GM19238 (cell line): ENCODE measurements around the gene TMOD3.
"Not testable (repeated sequence)": the region's sequence is repeated elsewhere in the genome, so short reads cannot be mapped to it uniquely, and the experiment has no call there.

ENCODE experiments used
- DNase-seq: peaks from one replicate; pipeline ENCODE4 v3.0.0; 2011; ENCODE audit warnings: low spot score; ENCODE audit not compliant: insufficient read length

Gene TMOD3

DNA sequence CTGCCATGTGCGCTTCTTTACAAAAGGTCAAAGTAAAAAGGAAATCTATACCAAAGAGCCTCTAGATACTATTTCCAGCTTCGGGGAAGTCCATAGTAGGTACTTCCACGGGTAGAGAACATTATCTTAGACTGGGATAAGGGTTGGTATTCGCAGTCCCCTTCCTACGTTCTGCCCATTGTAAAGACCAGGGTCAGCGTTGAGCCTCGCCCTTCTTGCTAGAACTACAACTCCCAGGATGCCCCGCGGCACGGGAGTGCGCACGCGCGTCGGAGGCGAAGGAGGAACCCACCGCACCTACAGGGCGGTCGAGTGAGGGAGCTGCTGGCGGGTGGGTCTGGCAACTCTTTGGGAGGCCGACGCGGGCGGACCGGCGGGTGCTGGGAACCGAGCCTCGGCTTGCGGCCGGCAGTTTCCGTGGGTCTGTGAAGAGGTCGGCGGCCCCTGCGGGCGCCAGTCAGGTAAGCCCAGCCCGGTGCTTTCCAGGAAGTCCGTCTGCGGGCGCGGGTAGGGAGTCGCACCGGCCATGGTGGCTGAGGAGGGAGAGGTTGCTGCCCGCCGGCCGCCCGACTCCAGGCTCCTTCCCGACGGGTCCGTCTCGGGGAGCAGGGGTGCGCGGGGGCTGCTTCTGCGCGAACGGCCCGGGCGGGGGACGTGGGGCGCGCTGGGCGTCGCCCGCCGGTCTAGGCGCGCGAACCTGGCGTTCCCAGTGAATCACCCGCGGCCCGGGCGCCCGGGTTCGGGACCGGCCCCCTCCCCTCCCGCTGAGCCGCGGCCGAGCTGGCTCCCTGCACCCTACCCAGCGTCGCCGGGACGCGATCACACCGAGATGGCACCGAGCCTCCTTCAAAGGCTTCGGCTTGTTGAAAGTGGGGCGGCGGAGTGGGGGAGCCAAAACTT lies at the start of gene TMOD3:
TSS of gene TMOD3 (plus strand) at position 278 of the 900 bp plus-strand sequence. CDS start 33,232 bp downstream, outside the sequence.
- DNase-seq: peak; percentile 91

DNA sequence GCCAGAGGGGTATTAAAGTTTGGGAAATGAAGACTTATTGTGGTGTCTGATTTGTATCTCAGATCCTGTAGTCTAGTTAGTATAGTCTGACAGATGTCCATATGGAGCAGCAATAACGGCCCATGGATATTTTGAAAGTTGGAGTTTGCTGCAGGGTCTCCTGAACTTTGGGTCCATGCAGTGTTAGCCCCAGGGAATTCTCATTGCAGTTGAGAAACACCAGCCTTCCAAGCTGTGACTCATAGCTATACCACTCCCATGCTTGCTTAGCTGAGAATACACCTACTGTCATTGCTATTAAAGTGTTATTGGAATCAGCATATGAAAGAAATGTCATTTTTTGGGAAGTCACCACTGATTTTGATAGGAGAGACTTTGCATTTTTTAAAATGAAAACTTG lies 48.8 kb upstream of the TMOD3 start:
- no peak for DNase-seq

DNA sequence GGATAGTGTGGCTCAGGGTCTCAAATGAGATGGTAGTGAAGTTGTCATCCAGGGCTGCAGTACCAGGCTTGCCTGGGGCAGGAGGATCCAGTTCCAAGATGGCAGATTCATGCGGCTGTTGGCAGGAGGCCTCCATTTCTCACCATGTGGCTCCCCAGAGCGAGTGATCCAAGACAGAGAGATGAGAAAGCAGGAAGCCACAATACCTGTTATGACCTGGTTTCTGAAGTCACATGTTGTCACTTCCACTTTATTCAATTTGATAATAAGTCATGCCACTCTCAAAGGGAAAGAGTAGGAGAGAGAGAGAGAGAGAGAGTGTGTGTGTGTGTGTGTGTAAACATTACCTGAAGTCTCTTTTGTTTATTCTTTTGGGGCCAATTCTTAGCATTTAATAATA lies 47.9 kb upstream of the TMOD3 start:
- no peak for DNase-seq

DNA sequence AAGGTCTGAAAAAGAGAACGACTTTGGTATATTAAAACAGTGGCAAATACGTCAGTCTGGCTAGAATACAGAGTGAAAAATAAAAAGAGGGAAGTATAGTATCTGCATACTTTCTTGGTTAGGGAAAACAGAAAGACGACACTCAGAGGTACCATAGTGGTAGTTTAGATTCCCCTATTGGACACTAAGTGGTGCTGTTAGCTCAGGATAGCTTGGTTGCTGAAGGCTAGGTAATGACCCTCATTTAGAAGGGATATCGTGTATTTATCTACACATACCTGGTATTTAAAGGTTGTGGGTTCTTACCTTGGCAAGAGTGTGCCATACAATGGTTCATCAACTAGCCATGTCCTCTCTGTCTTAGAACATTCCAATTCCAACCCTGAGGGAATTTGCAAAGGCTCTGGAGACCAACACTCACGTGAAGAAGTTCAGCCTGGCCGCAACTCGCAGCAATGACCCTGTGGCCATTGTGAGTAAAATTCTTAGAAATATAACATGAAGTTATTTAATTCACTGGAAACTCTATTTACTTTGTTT lies 47.0 kb upstream of the TMOD3 start:
- no peak for DNase-seq

DNA sequence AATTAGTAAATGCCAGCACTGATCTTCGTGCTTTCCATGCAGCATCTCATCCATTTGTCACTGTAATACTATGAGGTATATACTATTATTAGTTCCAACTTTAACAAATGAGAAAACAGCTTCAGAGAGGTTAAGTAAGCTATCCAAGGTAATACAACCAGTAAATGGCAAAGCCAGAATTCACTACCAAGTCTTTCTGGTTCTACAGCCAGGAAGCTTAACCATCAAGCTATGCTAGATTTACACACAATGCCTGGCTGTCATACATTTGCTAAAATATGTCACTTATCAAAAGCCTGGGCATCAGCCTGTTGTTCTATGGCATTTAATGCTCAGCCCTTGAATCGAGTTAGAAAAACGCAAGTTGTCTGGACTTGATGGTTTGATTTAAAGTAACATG lies 45.5 kb upstream of the TMOD3 start:
- DNase-seq: no peak

DNA sequence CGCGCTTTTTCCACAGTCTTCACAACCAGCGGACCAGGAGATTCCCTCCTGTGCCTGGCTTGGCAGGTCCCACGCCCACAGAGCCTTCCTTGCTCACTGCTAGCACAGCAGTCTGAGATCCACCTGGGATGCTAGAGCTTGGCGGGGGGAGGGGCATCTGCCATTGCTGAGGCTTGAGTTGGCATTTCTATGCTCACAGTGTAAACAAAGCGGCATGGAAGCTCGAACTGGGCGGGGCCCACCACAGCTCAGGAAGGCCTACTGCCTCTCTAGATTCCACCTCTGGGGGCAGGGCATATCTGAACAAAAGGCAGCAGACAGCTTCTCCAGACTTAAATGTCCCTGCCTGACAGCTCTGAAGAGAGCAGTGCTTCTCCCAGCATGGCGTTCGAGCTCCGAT lies 42.3 kb upstream of the TMOD3 start:
- not testable (repeated sequence) for DNase-seq

DNA sequence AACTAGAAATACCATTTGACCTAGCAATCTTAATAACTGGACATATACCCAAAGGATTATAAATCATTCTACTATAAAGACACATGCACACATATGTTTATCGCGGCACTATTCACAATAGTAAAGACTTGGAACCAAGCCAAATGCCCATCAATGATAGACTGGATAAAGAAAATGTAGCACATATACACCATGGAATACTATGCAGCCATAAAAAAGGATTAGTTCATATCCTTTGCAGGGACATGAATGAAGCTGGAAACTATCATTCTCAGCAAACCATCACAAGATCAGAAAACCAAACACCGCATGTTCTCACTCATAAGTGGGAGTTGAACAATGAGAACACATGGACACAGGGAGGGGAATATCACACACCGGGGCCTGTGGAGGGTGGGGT lies 37.0 kb upstream of the TMOD3 start:
- DNase-seq: not testable (repeated sequence)

DNA sequence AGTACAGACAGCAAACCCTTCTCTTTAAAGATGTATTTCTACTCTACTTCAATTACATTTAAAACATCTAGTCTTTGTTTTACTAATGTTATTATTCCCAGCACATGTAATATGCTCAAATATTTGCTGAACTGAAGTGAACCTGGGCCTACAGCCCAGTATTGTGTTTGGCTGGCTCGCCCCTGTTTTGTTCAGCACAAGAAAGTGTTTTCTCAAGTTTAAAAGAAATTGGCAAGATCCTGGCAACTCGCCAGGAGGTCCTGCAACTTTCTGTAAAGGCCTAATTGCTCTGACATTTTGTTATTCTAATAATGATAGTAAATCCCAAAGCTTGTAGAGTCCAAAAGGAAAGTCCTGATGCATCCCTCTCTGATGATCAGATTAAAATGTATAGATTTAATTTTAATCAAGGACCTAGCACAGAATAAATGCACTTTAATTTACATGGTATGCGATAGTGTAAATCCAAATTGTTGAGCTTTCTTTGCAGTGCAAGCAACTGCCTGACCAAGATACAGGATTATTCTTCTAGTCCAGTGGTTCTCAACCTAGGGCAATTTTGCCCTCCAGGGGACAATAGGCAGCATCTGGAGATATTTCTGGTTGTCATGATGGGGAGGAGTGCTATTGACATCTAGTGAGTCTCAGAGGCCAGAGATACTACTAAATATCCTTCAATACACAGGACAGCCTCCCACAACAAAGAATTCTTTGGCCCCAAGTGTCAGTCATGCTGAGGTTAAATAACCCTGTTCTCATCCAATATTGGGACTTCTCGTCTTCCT lies 35.7 kb upstream of the TMOD3 start:
- no peak for DNase-seq

DNA sequence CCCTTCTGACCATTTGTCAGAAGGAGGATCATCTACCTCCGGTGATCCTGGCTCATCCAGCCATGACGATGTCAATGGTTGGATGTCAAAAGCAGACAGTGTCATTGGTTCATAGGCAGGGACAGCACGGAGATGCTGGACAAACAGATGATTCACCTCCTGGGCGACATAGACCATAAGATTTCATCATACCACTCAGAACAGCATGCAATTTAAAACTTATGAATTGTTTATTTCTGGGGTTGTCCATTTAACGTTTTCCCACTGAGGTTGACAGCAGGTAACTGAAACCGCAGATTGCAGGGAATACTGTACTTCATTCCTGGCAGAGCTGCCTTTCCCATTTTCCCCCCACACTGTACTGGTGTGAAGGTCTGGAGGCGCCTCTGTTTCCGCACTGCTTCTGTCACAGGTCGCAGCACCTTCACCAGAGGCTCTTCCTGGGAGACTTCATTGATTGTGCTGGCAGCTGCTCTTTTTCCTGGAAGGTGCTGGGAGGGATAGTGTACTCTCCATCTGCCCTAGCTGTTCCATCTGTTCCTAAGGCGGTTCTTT lies 32.5 kb upstream of the TMOD3 start:
- no peak for DNase-seq

DNA sequence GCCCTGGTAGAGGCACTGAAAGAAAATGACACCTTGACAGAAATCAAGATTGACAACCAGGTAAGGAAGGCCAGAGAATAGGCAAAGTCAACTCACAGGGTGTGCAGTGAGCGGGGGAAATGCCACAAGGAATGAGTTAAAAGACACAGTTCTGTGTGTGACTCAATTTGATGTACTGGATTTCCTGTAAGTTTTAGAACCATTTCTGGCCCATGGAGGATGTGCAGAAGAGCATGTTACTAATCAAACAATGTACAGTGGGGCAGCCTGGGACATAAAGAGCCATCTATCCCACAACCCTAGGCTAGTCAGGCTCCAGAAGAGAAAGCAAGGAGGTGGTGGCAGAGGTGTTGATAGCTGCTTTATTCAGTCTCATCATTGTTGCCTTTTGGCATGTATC lies 31.2 kb upstream of the TMOD3 start:
- no peak for DNase-seq

DNA sequence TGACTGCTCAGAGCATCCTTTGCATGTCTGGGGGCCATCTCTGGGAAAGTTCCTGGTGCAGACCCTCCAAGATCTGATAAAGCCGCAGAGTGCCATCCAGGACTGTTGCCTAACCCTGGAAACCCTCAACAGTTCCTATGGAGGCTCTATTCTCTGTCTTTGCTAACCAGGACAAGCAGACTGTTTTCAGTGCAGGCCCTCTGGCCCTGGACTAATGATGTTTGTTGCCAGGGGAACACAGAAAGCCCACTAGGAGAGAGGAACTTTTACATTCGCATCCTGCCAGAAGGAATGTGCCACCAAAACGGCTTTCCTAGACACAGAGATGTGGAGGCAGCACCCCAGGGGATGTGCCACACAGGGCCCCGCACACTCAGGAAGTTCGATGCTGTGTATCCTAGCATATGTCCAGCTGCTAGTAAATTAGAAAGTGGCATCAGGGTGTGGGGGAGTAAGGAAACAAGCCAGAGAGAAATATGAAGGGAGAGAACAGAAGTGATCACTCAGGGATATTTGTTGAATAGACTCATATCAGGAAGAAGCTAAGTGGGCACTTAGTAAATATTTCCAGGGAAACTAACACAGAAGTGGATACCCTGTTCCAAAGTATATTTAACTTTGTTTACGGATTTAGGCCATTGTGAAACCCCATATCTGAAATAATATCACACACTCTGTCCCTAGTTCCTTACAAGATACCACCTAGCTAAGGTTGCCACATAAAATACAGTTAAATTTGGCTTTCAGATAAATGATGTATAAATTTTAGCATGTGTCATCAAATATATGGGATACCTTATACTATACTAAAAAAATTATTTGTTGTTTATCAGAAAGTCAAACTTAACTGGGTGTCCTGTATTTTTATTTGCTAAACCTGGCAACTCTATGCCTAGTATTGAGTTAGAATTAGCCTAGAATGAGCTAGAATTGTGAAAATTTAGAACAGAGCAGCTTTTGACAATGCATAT lies 29.9 kb upstream of the TMOD3 start:
- DNase-seq: no peak

DNA sequence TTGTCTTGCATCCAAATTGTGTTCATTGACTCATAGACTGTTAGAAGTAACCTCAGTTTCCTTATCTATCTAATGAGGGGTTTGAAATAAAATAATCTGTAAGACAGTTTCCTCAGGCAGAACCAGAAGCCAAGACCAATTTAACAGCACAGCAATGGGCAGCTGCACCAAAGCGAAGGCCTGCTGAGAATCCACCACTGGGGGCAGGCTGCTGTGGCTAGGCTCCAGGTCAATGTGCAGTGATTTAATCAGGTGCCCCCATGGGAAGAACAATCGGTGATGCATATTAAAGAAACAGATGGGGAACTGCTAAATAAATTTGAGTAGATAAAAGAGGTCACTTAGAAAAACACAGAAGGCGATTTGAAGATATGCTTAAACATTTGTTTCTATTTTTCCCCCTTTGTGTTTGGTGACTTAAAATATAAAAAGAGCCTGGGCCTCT lies 28.0 kb upstream of the TMOD3 start:
- no peak for DNase-seq

DNA sequence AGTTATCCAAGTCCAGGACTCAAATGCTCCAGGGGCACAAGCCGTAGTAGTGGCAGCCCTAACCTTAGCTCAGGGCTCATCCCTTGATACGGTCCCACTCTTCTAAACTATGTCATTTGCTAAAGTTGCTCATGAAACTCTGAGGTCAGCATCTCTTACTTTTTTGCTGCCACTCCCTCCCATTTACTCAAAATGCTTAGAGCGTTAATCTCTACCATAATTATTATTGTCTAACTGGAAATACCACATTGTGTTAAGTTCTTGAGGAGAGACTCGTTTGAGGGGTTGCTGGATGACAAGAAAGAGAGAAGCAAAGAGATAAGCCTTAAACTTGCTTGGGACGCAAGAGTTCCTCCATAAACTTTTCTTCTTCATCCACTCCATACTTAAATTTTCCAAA lies 26.9 kb upstream of the TMOD3 start:
- no peak for DNase-seq

DNA sequence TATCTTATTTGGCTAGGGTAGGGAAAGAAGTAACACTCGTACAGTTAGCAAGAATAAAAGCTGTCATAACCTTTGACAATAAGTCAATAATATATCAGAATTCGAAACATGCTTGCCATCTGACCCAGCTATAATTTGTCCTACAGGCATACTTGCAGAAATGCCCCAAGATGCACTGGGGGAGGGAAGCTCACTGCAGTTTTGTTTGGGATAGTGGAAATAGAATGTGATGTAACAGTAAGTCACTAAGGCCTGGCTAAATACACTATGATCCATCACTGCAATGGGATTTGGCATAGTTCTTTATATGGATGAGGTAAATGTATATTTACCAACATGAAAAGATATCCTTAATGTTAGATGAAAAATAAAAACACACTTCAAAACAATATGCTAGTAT lies 25.5 kb upstream of the TMOD3 start:
- no peak for DNase-seq

DNA sequence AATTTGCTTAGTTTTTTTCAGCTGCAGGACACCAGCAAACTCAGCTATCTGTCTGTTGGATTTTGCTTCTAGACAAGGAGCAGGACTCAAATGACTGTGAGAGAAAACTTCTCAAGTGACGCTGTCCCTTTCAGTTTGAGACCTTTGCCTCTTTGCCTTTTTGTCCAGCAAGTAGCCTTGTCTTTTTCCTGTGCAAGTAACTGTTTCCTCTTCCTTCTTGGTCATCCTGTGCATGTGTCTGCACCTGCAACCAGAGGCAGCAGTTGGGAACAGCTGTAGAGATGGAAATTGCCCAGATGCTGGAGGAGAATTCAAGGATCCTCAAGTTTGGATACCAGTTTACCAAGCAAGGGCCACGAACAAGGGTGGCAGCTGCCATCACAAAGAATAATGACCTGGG lies 23.3 kb upstream of the TMOD3 start:
- DNase-seq: no peak

DNA sequence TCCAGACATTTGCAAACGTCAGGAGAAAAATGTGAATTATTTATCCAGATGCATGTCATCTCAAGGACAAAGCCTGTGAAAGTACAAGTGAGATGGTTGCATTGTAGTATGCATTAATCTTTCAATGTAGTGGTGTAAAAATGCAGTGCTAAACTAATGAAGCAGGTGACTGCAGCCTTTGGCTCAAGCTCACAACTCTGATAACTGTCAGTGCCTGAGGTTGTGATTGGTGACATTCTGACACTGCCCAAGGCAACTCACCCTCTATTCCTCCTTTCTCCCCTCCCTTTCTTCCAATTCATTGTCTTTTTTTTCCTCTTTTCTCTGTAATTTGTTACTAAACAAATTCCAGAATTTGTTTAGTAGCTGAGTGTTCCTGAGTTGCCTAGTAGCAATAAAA lies 20.0 kb upstream of the TMOD3 start:
- DNase-seq: no peak

DNA sequence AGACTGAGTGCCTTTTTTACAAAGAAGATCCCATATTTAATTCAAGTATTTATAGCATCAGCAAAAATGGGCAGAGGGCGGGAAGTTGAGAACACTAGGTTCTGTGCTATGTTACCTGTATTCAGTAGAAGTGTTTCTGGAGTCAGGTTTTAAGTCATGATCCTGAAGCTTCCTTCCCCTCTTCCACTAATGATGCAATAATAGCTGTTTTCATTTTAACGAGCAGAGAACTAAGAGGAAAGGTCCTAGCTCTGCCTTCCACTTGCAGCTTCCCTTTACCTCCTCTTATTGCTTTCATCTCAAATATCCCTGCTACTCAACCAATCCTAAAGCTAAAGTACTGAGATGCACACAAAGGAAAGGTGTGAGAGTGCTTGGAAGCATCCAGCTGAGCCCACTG lies 16.9 kb upstream of the TMOD3 start:
- no peak for DNase-seq

DNA sequence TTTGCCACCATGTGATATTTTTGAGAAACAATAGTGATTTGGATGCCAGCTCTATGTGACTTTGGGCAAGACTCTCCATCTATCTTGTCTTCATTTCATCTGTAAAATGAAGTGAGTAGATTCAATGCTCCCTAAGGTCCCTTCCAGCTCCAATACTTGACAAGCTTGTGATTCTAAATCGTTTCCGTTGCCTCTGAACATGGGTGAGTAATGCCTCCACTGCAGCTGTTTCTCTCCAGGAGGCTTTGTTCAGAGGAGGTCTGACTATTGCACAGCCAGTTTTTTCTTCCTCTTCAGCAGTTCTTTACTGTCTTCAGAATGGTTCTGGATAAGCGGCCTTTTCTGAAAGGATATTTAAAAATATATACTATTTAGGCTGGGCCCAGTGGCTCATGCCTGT lies 14.8 kb upstream of the TMOD3 start:
- no peak for DNase-seq

DNA sequence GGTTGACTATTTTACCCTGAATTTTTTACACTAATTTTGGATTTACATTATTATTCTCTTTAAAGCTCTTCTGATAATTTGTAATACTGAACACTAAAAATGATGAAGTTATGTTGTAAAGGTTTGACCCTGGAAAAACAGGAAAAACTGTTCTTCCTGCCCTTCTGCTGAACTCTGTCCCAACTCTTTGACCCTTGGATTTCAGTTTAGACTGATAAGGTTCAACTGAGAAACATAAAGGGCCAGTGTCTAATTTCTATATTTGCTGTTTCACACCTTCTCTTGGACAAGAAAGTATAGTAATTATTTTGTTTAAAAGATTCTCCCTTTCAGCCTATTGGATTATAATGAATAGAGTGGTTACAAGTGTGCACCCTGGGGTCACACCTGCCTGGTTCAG lies 12.8 kb upstream of the TMOD3 start:
- no peak for DNase-seq

DNA sequence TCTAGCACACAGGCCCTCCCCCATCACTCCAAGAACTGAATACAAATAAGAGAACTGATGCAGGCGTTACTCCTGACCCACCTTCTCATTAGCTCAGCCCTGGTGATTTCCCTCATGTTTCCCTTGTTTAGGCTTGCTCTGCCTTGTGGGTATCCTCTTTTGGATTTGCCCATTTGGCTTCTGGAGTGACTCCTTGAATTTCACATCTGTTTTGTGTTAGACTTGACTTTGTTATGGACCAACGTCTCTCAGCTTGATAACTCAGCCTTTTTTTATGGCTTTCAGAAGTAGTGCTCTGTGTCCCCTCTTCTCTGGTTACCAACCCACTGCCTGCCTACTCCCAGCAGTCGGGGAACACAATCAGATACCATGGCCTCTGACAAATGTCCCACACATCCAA lies 11.3 kb upstream of the TMOD3 start:
- no peak for DNase-seq

DNA sequence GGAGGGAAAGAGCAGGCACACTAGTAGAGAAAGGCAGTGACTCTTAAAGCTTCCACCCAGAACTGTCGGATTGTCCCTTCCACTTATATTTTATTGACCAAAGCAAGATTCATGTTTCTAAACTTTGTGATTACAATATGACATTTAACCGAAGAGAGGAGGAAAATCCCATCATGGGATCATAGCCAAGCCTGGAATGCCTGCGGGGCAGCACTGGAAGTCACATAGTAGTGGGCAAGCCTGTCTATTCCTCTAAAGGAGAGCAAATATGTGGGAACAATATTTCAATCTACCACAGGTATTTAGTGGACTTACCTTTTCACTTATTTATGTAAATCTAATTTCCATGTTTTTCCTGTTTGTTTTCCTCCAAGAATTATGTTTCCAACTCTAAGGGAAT lies 3.8 kb upstream of the TMOD3 start:
- no peak for DNase-seq
